ENCODE results near the gene STAT1.

DNA sequence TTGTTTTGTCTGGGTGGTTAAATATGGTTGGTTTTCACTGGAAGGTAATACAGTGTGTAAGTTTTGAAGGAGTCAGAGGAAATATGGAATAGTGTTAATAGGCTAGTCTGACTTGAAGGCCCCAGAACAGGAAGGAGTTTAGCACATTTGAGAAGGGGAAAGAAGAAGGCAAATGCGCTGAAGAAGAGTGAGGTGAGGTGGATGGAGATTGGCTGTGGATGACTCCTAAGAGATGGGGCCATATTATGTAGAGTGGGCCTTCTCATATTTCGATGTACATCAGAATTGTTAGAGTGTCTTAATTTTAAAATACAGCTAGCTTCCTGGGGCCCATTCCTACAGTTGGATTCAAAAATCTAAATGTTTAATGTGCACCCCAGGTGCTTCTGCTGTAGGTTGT lies 72.4 kb downstream of the STAT1 start:
- TF ChIP-seq POLR2AphosphoS5 (IDR thresholded peaks at IDR 0.05; ENCODE audit: low read depth, low read length): no peak
- TF ChIP-seq, protein P1, sequence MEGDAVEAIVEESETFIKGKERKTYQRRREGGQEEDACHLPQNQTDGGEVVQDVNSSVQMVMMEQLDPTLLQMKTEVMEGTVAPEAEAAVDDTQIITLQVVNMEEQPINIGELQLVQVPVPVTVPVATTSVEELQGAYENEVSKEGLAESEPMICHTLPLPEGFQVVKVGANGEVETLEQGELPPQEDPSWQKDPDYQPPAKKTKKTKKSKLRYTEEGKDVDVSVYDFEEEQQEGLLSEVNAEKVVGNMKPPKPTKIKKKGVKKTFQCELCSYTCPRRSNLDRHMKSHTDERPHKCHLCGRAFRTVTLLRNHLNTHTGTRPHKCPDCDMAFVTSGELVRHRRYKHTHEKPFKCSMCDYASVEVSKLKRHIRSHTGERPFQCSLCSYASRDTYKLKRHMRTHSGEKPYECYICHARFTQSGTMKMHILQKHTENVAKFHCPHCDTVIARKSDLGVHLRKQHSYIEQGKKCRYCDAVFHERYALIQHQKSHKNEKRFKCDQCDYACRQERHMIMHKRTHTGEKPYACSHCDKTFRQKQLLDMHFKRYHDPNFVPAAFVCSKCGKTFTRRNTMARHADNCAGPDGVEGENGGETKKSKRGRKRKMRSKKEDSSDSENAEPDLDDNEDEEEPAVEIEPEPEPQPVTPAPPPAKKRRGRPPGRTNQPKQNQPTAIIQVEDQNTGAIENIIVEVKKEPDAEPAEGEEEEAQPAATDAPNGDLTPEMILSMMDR (IDR thresholded peaks at IDR 0.05 in 2 of 3, conservative IDR thresholded peaks at IDR 0.05 in 1 of 3; ENCODE audit: borderline replicate concordance in 1 of 3, insufficient read depth in 1 of 3, low read depth in 2 of 3, low read length in 2 of 3): no peak
- no peak for TF ChIP-seq SIN3A (IDR thresholded peaks at IDR 0.05; ENCODE audit: low read depth)

Data from HCT116 (cell line).